ENCODE results near the gene MAD1L1.
"Not testable (repeated sequence)": the region's sequence is repeated elsewhere in the genome, so short reads cannot be mapped to it uniquely, and the experiment has no call there.

The MAD1L1 gene

DNA sequence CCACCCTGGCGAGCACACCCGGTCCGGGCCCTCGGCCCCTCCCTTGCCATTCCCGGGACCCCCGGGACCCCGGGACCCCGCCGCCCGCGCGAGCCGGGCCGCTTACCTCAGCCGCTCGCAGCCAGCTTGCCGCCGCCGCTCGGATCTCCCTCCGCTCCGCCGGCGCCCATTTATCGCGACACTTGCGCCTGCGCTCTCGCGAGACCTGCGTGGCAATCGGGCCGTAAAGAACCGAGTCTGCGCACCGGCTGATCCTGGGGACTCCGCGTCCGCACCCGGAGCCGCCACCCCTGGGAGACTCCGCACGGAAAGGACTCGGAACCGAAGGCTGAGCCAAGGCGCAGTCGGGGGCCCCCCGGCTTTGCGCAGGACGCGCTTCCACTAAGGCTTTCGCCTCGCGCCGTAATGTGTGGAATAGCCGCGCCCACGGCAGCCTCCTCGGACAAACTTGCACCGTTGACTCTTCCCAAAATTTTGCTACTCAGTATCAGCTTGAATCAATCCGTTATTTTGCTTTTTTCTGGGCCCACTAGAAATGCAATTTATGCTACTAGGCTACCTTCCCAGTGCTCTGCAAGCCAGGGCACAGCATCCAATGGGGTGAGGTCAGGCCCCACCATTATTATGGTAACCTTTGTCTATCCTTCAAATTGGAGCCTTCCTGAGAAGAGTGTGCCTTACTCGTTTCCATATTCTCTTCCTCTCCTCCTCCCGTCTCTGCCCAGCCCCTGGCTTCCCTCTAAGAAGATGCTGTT, at the start of gene MAD1L1:
Gene MAD1L1, minus strand, starts transcription at position 180 of the 755 bp plus-strand sequence. CDS start 2,812 bp downstream, outside the sequence.
- in situ Hi-C loops (cut with MboI; ENCODE audit: low sequenced_read_pairs) = no loop called here

GRCh38 chr7:2282185-2282751, 49.5 kb upstream of the MAD1L1 start:
- in situ Hi-C loops (cut with MboI; ENCODE audit: low sequenced_read_pairs) = no loop called here

GRCh38 chr7:2281541-2281940, 48.8 kb upstream of the MAD1L1 start:
- in situ Hi-C loops (cut with MboI; ENCODE audit: low sequenced_read_pairs) = no loop called here

GRCh38 chr7:2280424-2280823, 47.7 kb upstream of the MAD1L1 start:
- in situ Hi-C loops (cut with MboI; ENCODE audit: low sequenced_read_pairs) = no loop called here

GRCh38 chr7:2279896-2280295, 47.2 kb upstream of the MAD1L1 start:
- in situ Hi-C loops (cut with MboI; ENCODE audit: low sequenced_read_pairs) = no loop called here

DNA sequence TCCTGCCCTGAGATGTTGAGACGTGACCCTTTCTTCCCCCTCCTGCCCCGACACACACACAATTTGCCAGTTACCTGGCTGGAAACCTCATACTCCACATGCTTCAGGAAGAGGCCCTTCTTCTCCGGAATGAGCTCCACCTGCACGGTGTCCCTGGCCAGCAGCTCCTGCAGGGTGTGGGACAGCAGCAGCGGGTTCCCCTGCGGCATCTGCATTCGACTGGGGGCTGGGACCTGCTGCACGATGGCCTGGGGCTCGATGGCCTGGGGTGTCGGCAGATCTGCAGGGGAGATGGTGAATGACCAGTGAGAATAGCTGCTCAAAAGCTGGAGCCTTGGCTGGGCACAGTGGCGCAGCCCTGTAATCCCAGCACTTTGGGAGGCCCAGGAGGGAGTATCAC, 45.3 kb upstream of the MAD1L1 start:
- in situ Hi-C loops (cut with MboI; ENCODE audit: low sequenced_read_pairs) = no loop called here

DNA sequence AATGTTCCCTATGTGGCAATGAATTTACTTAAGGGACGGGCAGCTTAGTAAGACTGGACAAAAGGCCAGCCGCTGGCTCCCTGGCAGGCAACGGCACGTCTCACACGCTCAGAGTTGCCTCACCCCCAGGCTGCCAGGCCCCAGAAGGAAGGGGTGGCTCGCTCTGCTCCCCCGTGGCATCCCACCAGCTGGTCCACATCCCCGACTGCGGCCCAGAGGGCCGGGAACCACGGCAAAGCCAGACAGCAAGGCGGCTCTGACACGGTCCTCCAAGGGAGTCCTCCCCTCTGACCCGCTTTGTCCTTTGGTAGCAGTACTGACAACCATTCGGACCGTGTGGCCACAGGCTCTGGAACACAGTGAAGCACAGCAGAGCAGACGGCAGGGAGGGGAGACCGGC, 43.4 kb upstream of the MAD1L1 start:
- in situ Hi-C loops (cut with MboI; ENCODE audit: low sequenced_read_pairs) = no loop called here

- in situ Hi-C loops (cut with MboI; ENCODE audit: low sequenced_read_pairs) = no loop called here
Measured at GRCh38 chr7:2275101-2275500, 42.4 kb upstream of the MAD1L1 start.

DNA sequence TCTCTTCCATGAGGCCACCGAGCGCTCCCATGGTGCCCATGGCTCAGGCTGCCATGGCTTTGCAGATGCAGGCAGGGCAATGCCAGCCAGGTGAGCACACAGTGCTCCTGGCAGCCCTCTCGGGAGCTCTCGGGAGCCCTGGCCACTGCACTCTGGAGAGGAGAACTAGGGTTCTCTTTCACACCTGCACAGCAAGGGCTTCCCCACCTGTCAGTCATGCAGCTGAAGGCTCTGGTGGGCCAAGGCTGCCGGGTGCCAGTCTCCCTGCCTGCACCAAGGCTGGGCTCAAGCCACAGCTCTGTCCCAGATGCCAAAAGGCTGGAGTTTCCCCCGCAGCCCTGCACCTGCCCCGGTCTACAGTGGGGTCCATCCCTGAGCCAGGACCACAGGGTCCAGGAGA, 41.9 kb upstream of the MAD1L1 start:
- in situ Hi-C loops (cut with MboI; ENCODE audit: low sequenced_read_pairs) = no loop called here

DNA sequence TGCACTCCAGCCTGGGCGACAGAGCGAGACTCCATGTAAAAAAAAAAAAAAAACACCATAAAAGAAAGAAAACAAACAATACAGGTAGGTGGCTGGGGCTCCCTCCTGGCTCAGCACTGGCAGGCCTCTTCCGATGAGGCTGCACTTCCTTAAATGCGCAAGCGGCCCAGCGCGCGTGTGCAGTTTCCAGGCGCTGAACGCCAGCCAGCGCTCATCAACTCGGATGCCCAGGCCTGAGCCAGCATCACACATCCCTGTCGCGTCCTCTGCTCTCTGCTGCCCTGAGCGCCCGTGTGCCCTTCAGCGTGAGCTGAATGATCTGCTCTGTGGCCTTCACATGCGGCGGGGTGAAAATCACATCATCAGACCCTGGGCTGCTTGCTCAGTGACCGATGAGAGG, 41.1 kb upstream of the MAD1L1 start:
- in situ Hi-C loops (cut with MboI; ENCODE audit: low sequenced_read_pairs) = no loop called here

DNA sequence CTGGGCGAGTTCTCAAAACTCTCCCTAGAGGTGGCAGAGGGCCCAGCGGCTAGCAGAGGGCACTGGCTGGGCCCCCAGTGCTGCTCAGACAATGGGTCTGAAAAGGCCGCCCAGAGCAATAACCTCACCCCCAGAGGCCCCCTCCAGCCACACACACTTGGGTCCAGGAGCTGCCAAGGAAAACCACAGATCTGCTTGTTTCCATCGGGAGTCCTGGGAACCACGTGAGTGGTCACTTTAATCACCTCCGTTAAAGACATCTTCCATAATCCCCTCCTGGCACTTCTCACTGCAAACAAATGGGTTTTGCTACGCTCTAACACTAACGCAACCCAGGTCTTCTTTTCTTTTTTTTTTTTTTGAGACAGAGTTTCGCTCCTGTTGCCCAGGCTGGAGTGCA, 39.3 kb upstream of the MAD1L1 start:
- in situ Hi-C loops (cut with MboI; ENCODE audit: low sequenced_read_pairs) = no loop called here

GRCh38 chr7:2271273-2272026, 38.7 kb upstream of the MAD1L1 start:
- in situ Hi-C loops (cut with MboI; ENCODE audit: low sequenced_read_pairs) = no loop called here

DNA sequence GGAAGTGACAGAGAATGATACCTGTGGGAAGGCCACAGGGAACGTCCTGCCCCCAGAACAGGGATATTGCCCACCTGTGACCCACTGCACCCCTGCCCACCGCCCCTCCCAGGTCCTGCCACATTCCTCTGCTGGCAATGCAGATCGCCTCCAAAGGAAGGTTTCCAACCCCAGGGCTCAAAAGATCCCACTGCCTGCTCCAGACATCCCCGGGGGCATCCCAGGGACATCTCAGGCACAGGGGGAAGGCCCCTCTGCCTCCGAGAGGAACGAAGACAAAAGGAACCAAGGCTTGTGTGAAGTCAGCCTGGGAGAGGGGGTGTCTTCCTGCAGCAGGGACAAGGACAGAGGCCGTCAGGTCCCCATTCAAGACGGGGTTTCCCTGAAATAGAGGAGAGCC, 37.8 kb upstream of the MAD1L1 start:
- in situ Hi-C loops (cut with MboI; ENCODE audit: low sequenced_read_pairs) = no loop called here

- in situ Hi-C loops (cut with MboI; ENCODE audit: low sequenced_read_pairs) = no loop called here
Measured at GRCh38 chr7:2269991-2270460, 37.3 kb upstream of the MAD1L1 start.

- in situ Hi-C loops (cut with MboI; ENCODE audit: low sequenced_read_pairs) = not testable (repeated sequence)
Measured at GRCh38 chr7:2269089-2269990, 36.6 kb upstream of the MAD1L1 start.

DNA sequence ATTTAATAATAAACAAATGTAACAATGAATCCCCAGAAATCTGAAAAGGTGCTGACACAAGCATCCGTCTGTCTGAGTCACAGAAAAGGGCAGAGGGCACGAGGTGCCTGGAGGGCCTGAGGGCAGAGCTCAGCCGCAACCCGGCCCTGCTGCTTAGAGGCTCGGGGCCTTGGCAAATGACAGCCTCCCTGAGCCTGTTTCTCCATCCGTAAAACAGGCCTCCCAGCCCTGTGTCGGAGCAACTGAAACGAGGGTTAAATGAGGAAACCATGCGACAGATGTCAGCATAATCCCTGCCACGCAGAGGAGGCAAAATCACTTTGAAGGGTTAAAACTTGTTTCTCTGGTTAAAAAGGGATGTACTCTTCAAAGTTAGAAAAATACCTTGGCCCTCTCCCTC, 34.2 kb upstream of the MAD1L1 start:
- in situ Hi-C loops (cut with MboI; ENCODE audit: low sequenced_read_pairs) = no loop called here

DNA sequence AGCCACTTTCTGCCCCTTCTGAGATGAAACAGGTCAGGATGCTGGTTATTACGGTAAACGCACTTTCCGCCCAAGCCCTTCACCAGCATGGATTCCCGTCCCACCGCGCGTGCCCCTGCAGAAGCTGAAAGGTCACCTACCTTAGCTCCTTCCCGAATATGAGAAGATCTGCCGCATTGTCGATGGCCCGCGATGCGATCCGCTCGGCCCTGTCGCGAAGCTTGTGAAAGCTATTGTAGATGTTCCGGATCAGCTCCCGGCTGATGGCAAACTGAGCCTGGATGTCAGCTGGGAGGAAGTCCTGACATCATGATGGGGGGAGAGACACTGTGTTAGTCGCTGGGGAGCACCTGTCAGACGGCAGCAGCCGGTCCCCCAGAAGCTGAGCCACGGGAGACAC, 31.4 kb upstream of the MAD1L1 start:
- in situ Hi-C loops (cut with MboI; ENCODE audit: low sequenced_read_pairs) = no loop called here

GRCh38 chr7:2263176-2263575, 30.4 kb upstream of the MAD1L1 start:
- in situ Hi-C loops (cut with MboI; ENCODE audit: low sequenced_read_pairs) = no loop called here

DNA sequence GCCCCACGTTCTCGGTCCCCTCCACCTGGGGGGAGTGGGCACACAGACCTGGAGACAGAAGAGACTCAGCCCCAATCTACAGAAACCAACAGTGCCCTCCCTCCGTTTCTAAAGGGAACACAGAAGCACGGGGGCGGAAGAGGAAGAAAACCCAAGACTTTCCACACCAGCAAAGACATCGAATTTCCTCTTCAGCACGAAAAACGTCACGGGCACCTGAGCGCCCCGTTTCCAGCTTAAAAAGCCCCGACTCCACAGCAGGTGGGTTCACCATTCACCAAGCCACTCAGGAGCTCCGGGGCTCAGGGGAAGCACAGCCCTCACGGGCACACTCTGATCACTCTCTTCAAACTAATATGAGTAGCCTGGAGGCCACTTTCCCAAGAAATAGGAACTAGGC, 28.9 kb upstream of the MAD1L1 start:
- in situ Hi-C loops (cut with MboI; ENCODE audit: low sequenced_read_pairs) = no loop called here

DNA sequence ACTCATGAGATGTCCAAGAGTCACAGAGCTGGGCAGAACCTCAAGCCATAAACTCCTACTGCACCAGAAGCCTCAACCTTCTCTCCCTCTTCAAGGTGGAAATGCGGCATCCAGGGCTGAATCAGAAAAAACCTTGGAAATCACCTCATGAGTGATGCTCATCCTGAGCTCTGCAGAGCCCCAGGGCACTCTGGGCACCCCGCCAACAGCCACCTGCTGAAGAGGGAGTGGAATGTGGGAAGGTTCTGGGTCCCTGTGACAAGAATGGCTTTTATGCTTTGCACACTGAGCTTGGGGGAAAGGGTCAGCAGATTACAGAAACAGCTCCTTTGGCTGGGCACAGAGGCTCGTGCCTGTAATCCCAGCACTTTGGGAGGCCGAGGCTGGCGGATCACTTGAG, 28.1 kb upstream of the MAD1L1 start:
- in situ Hi-C loops (cut with MboI; ENCODE audit: low sequenced_read_pairs) = no loop called here

DNA sequence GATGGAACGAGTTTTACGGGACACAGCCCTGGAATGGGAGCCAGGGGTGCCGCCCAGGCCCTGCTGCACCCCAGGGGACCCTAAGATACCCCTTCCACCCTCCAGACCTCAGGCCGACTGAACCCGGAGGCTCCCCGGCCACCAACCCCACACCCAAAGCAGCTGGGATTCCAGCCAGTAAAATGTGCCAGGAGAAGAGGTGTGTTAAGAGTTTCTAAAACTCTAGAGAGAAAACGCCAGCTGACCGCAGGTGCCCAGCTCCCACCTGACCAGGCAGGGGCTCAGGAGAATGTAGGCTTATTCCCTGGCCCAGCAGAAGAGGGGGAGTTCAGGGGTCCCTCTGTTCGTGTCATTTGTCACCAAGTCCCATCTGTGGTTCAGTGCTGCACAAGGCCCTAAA, 26.7 kb upstream of the MAD1L1 start:
- in situ Hi-C loops (cut with MboI; ENCODE audit: low sequenced_read_pairs) = no loop called here

Data from HL-60/S4 (cell line).